ENCODE results near the gene ERAP2.

Gene ERAP2

GRCh38 chr5:96940586-96940985 is 64.3 kb downstream of the ERAP2 start:
- in situ Hi-C loops (cut with MboI; ENCODE audit: low sequenced_read_pairs, unreplicated experiment): no loop called here
- TF ChIP-seq, protein P1, sequence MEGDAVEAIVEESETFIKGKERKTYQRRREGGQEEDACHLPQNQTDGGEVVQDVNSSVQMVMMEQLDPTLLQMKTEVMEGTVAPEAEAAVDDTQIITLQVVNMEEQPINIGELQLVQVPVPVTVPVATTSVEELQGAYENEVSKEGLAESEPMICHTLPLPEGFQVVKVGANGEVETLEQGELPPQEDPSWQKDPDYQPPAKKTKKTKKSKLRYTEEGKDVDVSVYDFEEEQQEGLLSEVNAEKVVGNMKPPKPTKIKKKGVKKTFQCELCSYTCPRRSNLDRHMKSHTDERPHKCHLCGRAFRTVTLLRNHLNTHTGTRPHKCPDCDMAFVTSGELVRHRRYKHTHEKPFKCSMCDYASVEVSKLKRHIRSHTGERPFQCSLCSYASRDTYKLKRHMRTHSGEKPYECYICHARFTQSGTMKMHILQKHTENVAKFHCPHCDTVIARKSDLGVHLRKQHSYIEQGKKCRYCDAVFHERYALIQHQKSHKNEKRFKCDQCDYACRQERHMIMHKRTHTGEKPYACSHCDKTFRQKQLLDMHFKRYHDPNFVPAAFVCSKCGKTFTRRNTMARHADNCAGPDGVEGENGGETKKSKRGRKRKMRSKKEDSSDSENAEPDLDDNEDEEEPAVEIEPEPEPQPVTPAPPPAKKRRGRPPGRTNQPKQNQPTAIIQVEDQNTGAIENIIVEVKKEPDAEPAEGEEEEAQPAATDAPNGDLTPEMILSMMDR (IDR thresholded peaks at IDR 0.05; ENCODE audit: borderline replicate concordance, control extremely low read depth, extremely low read depth, insufficient read depth, missing control alignments): no peak
- no peak for DNase-seq (ENCODE audit: low spot score)

DNA sequence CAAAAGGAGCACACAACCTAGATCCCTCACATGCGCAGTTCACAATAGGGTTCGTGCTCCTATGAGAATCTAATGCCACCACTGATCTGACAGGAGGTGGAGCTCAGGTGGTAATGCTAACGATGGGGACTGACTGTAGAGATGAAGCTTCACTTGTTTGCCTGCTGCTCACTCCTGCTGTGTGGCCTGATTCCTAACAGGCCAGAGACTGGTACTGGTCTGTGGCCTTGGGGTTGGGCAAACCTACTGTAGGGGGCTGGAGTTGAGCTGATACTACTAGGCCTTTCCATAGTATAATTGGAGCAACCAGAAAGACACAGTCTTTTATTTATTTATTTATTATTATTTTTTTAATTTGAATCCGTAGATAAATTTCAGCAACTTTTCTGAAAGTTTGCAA is 64.8 kb downstream of the ERAP2 start:
- no peak for DNase-seq (ENCODE audit: low spot score)
- TF ChIP-seq, protein P1 (IDR thresholded peaks at IDR 0.05; ENCODE audit: borderline replicate concordance, control extremely low read depth, extremely low read depth, insufficient read depth, missing control alignments): no peak
- in situ Hi-C loops (cut with MboI; ENCODE audit: low sequenced_read_pairs, unreplicated experiment): no loop called here

- DNase-seq (ENCODE audit: low spot score): no peak
- in situ Hi-C loops (cut with MboI; ENCODE audit: low sequenced_read_pairs, unreplicated experiment): no loop called here
- TF ChIP-seq, protein P1 (IDR thresholded peaks at IDR 0.05; ENCODE audit: borderline replicate concordance, control extremely low read depth, extremely low read depth, insufficient read depth, missing control alignments): no peak
Measured at GRCh38 chr5:96942078-96942477, 65.8 kb downstream of the ERAP2 start.

GRCh38 chr5:96942911-96943310 is 66.6 kb downstream of the ERAP2 start:
- TF ChIP-seq, protein P1 (IDR thresholded peaks at IDR 0.05; ENCODE audit: borderline replicate concordance, control extremely low read depth, extremely low read depth, insufficient read depth, missing control alignments): no peak
- DNase-seq (ENCODE audit: low spot score): no peak
- in situ Hi-C loops (cut with MboI; ENCODE audit: low sequenced_read_pairs, unreplicated experiment): no loop called here

DNA sequence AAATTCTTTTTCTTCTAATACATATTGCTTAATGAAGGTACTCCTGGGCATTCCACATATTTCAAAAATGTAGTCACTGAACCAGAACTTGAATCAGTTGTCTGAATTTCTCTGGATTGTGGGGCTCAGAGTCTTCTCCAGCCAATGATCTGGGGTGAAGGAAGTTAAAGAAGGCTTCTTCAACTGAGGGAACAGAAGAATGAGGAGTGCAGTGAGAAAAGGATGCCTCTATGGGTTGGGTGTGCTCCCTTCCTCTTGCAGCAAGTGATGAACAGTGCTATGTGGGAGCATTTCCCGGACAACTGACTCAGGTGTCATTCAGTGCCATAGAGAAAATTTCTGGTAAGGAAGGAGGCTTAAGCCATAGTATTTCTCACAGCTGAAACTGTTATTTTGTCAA is 67.5 kb downstream of the ERAP2 start:
- in situ Hi-C loops (cut with MboI; ENCODE audit: low sequenced_read_pairs, unreplicated experiment): no loop called here
- DNase-seq (ENCODE audit: low spot score): no peak
- TF ChIP-seq, protein P1 (IDR thresholded peaks at IDR 0.05; ENCODE audit: borderline replicate concordance, control extremely low read depth, extremely low read depth, insufficient read depth, missing control alignments): no peak

GRCh38 chr5:96945144-96945897 is 69.0 kb downstream of the ERAP2 start:
- TF ChIP-seq, protein P1 (IDR thresholded peaks at IDR 0.05; ENCODE audit: borderline replicate concordance, control extremely low read depth, extremely low read depth, insufficient read depth, missing control alignments): no peak
- no peak for DNase-seq (ENCODE audit: low spot score)
- in situ Hi-C loops (cut with MboI; ENCODE audit: low sequenced_read_pairs, unreplicated experiment): no loop called here

All from GM13976 (cell line).